ENCODE data around the gene GKAP1.

GRCh38 chr9:83707768-83708514 is 109.6 kb downstream of the GKAP1 start, which contains the start of gene UBQLN1:
- TF ChIP-seq, protein P1, sequence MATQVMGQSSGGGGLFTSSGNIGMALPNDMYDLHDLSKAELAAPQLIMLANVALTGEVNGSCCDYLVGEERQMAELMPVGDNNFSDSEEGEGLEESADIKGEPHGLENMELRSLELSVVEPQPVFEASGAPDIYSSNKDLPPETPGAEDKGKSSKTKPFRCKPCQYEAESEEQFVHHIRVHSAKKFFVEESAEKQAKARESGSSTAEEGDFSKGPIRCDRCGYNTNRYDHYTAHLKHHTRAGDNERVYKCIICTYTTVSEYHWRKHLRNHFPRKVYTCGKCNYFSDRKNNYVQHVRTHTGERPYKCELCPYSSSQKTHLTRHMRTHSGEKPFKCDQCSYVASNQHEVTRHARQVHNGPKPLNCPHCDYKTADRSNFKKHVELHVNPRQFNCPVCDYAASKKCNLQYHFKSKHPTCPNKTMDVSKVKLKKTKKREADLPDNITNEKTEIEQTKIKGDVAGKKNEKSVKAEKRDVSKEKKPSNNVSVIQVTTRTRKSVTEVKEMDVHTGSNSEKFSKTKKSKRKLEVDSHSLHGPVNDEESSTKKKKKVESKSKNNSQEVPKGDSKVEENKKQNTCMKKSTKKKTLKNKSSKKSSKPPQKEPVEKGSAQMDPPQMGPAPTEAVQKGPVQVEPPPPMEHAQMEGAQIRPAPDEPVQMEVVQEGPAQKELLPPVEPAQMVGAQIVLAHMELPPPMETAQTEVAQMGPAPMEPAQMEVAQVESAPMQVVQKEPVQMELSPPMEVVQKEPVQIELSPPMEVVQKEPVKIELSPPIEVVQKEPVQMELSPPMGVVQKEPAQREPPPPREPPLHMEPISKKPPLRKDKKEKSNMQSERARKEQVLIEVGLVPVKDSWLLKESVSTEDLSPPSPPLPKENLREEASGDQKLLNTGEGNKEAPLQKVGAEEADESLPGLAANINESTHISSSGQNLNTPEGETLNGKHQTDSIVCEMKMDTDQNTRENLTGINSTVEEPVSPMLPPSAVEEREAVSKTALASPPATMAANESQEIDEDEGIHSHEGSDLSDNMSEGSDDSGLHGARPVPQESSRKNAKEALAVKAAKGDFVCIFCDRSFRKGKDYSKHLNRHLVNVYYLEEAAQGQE (IDR thresholded peaks at IDR 0.05) = no peak
- TF ChIP-seq CTCF (IDR thresholded peaks at IDR 0.05; ENCODE audit: low read depth, low read length, missing input control) (no peak), RAD21 (IDR thresholded peaks at IDR 0.05) (no peak), YY1 (IDR thresholded peaks at IDR 0.05) (peak; percentile 61), EGR1 (IDR thresholded peaks at IDR 0.05; ENCODE audit: low read depth in 2 of 2) (peak; percentile 63 to 74), TAF1 (conservative IDR thresholded peaks at IDR 0.05) (no peak), SP1 (IDR thresholded peaks at IDR 0.05) (peak; percentile 60), ZBTB33 (IDR thresholded peaks at IDR 0.05) (peak; percentile 56), FOXA1 (IDR thresholded peaks at IDR 0.05) (no peak), HNF4G (IDR thresholded peaks at IDR 0.05) (no peak), MAX (IDR thresholded peaks at IDR 0.05) (peak; percentile 92), RXRA (IDR thresholded peaks at IDR 0.05) (no peak)

Measured in liver (tissue), 3 donors.